ENCODE measurements around the gene ZNF79. TPM values are rescaled to one million over a fixed set of nuclear protein-coding genes. Genes with fewer than 3 reads are reported as not detected.

Gene ZNF79
- total RNA-seq, 2 donors from 2014 or later, result 7.3 to 12.2 TPM

DNA sequence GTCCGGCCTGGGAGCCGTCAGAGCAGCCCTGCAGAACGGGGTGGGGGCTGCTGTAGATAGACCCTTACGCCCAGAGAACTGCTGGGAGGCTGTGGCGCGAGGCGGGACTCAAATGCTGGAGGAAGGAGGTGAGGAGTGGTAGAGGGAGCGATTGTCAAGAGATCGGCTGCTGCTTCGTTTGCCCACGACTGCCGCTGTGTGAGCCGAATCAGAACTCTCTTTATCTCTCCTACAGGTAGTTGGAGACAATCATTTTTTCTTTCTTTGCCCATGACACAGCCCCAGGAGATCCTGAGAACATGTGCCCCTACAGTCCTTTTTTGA, 456 bp downstream of the ZNF79 start:
- TF ChIP-seq CTCF (IDR thresholded peaks at IDR 0.05), result no peak
- peaks cover 5% of the 10 kb centered on the region for H3K36me3 ChIP-seq
- no peaks in the 10 kb centered on the region for H3K9me3 ChIP-seq
- ATAC-seq (ENCODE audit: insufficient number of reproducible peaks, low FRiP score, low read depth) (no peak), DNase-seq (ENCODE audit: low spot score) (no peak)
- H3K27me3 ChIP-seq (replicated peaks; ENCODE audit: insufficient read depth), result no peaks in the 10 kb centered on the region
- peaks cover 11 to 31% of the 10 kb centered on the region in 2 donors for H3K4me1 ChIP-seq (ENCODE audit: control insufficient read depth in 1 of 2, low read depth in 2 of 2)
- peak overlapping the region; percentile 83 to 94 for H3K27ac ChIP-seq
- H3K4me3 ChIP-seq, result peak overlapping the region; percentile 93

- no peak for ATAC-seq (ENCODE audit: insufficient number of reproducible peaks, low FRiP score, low read depth)
- no peaks in the 10 kb centered on the region for H3K9me3 ChIP-seq
- TF ChIP-seq CTCF (IDR thresholded peaks at IDR 0.05), result no peak
Measured at GRCh38 chr9:127426756-127427155, 2.6 kb downstream of the ZNF79 start.

DNA sequence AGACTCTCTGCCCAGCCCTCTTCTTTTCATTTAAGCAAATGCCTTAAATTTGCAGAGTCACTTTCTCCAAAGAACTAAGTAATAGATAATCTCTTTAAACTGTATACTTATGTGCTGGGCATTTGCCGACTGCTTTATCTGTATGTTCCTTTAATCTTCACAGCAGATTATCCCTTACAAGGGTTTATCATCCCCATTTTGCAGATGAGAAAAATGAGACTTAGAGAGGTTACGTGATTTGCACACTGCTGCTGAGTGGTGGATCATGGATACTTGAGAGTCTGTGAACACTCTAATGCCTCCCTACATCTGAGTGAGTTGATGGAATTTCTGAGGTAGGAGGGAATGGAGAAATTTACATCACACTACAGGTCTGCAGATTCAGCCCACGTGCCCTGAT, 4.2 kb downstream of the ZNF79 start:
- no peaks in the 10 kb centered on the region for H3K27me3 ChIP-seq (replicated peaks; ENCODE audit: insufficient read depth)
- H3K4me1 ChIP-seq (ENCODE audit: control insufficient read depth in 1 of 2, low read depth in 2 of 2), result peaks cover 8 to 14% of the 10 kb centered on the region in 2 donors
- DNase-seq (ENCODE audit: low spot score), result no peak
- no peaks in the 10 kb centered on the region for H3K9me3 ChIP-seq
- H3K4me3 ChIP-seq, result no peak overlapping the region
- no peak overlapping the region for H3K27ac ChIP-seq
- peaks cover 16% of the 10 kb centered on the region for H3K36me3 ChIP-seq
- no peak for ATAC-seq (ENCODE audit: insufficient number of reproducible peaks, low FRiP score, low read depth)
- TF ChIP-seq CTCF (IDR thresholded peaks at IDR 0.05), result no peak

More at GRCh38 chr9:127426756-127427155, 2.6 kb downstream of the ZNF79 start:
- H3K4me3 ChIP-seq, result no peak overlapping the region
- no peaks in the 10 kb centered on the region for H3K27me3 ChIP-seq (replicated peaks; ENCODE audit: insufficient read depth)
- H3K4me1 ChIP-seq (ENCODE audit: control insufficient read depth in 1 of 2, low read depth in 2 of 2), result peaks cover 11 to 30% of the 10 kb centered on the region in 2 donors
- DNase-seq (ENCODE audit: low spot score), result no peak
- no peak overlapping the region for H3K27ac ChIP-seq
- peaks cover 13% of the 10 kb centered on the region for H3K36me3 ChIP-seq

- H3K27ac ChIP-seq, result no peak overlapping the region
- H3K4me3 ChIP-seq, result no peak overlapping the region
- TF ChIP-seq CTCF (IDR thresholded peaks at IDR 0.05), result no peak
- DNase-seq (ENCODE audit: low spot score) (no peak), ATAC-seq (ENCODE audit: insufficient number of reproducible peaks, low FRiP score, low read depth) (no peak)
- no peaks in the 10 kb centered on the region for H3K9me3 ChIP-seq
- no peaks in the 10 kb centered on the region for H3K27me3 ChIP-seq (replicated peaks; ENCODE audit: insufficient read depth)
- peaks cover 2 to 7% of the 10 kb centered on the region in 2 donors for H3K4me1 ChIP-seq (ENCODE audit: control insufficient read depth in 1 of 2, low read depth in 2 of 2)
- peaks cover 30% of the 10 kb centered on the region for H3K36me3 ChIP-seq
Measured at GRCh38 chr9:127430415-127430814, 6.2 kb downstream of the ZNF79 start.

- Histone ChIP-seq H3K36me3 (peaks cover 65% of the 10 kb centered on the region), H3K9me3 (no peaks in the 10 kb centered on the region), H3K4me3 (no peak overlapping the region), H3K4me1 (ENCODE audit: control insufficient read depth in 1 of 2, low read depth in 2 of 2) (no peaks in the 10 kb centered on the region), H3K27ac (no peak overlapping the region), H3K27me3 (replicated peaks; ENCODE audit: insufficient read depth) (no peaks in the 10 kb centered on the region)
- no peak for TF ChIP-seq CTCF (IDR thresholded peaks at IDR 0.05)
- DNase-seq (ENCODE audit: low spot score) (no peak), ATAC-seq (ENCODE audit: insufficient number of reproducible peaks, low FRiP score, low read depth) (no peak)
Measured at GRCh38 chr9:127437497-127438264, 13.5 kb downstream of the ZNF79 start.
